G401.6 (cell line): Measurements from ENCODE around the gene FCHSD2.

Experiments
- FAIRE-seq: peaks from 2 replicates; lab custom pipeline; 2012; peaks lifted over from hg19 to GRCh38; lab: Jason Lieb, UNC

The FCHSD2 gene

GRCh38 chr11:73171436-73172161 lies 29.5 kb upstream of the FCHSD2 start:
- no peak for FAIRE-seq

- FAIRE-seq: no peak
Observed at GRCh38 chr11:73170140-73170539, 28.0 kb upstream of the FCHSD2 start.

DNA sequence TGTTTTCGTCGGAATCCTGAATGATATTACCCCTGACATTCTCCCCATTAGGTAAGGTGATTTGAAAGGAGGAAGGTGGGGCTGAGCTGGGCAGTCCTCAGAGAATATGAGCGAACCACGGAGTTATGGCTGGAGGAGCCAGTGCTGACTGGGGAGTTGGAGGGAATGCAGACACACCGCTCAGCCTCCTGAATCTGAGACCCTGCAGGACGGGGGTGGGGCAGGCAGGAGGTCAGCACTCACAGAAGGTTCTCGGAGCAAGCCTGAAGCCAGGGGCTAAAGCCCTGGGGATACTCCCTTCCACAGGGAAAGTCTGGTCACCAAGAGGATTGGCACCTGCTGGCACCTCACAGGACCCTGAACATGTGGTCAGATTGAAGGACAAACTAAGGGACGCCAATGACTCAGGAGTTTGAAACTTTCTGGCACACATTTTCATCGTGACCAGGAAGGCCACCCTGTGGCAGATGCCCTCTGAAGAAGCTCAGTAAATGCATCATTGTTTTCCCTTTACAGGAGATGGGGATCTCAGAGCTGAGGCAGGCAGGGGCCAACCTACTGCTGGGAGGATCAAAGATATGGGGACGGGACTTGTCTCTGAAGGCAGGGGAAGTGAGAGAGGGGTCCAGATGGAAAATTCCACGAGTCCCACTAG lies 26.9 kb upstream of the FCHSD2 start:
- FAIRE-seq: no peak

DNA sequence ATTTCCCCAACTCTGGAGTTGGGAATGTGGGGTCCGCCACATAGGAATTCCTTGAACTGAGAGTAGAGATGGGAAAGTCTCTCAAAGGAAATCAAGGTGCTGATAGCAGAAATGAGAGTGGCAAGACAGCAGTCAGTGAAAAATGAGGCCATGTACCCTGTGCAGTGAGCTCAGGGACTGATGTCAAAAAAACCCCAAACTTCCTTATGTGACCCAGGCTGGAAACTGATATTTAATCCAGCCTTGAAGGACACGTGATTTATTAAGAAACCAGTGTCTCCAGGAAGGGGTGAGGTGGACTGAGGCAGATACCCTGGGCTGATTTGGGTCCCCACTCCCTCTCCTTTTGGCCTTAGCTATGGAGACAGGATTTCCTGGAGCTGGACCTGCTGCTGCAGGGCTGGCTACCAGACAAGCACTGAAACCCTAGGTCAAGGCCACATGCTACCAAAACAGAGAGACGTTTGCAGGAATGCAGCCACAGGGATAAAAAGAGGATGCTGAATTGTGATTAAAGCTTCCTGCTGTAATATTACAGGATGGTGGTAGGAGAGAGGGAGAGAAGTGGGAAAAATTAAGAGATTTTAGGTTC lies 25.3 kb upstream of the FCHSD2 start:
- FAIRE-seq: no peak

DNA sequence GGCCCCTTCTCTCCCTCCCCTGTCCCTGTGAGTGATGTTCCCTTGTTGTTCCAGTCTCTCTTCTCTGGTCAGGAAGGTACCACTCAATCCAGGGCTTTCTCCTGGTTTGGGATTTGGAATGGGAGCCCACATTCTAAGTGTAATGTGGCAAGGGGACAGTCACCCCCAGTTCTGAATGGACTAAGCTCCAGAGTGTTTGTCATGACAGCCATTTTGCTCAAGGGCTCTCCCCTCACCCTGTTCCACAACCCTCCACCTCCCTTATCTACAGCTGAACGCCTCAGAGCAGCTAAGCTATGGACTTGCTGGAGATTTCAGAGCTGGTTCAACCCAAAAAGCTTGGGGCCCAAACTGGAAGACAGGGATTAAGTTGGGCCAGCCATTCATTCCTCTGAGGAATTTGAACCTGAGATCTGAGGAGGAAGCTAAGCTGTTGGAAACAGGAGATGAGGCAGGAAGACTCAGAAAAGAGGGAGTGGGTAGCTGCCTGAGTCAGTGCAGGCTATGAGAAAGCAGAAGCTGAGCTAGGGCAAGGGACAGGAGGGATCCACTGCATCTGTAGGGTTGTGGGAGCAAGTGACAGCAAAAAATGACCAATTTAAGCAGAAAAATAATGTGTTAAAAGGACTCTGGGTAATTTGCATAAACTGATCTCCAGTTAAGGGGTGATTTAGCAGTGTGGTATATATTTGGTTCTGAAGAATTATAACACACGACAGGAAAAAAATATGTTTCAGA lies 22.9 kb upstream of the FCHSD2 start:
- FAIRE-seq: no peak

- FAIRE-seq: no peak
Observed at GRCh38 chr11:73163638-73164174, 21.6 kb upstream of the FCHSD2 start.

DNA sequence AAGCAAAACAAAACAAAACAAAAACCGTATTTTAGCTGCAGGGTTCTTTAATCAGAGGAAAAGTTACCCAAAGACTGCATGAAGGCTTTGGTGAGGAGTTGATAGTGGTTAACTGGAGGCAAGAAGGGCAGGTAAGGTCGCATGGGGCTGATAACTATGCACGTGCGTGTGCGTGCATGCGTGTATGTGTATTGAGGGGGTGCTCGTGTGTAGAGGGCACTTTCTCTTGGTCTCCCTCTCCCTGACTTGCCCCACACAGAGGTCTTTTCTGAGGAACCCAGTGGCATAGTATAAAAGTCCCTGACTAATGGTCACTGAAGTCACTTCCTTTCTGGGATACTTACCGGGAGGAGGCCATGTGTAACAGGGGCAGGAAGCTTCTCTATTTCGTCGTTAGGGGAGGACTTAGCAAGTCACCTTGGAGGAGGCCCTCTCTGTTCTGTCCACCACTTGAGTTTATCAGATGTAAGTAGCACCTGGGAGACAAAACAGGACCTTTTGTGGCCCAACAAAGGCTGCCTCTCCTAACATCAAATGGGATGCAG lies 20.1 kb upstream of the FCHSD2 start:
- FAIRE-seq: no peak

- FAIRE-seq: no peak
Observed at GRCh38 chr11:73160005-73160760, 18.1 kb upstream of the FCHSD2 start.

DNA sequence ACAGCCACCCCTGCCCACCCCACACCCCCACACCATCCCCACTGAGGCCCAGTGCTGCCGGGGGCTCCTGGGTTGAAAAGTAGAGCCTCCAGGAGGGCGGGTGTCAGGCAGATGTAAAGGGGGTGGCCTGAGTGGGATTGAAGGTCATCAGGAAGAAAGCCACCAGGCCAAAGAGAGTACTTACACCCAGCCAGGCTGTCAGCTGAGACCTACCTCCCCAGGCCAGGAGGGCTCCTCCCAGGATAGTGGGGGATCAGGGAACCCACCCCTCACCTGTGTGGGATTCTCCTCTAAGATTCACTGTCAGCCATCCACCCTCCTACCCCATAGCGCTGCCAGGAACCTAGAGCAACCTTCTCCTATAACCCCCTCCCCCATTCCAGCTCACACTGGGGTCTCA lies 17.2 kb upstream of the FCHSD2 start:
- no peak for FAIRE-seq

DNA sequence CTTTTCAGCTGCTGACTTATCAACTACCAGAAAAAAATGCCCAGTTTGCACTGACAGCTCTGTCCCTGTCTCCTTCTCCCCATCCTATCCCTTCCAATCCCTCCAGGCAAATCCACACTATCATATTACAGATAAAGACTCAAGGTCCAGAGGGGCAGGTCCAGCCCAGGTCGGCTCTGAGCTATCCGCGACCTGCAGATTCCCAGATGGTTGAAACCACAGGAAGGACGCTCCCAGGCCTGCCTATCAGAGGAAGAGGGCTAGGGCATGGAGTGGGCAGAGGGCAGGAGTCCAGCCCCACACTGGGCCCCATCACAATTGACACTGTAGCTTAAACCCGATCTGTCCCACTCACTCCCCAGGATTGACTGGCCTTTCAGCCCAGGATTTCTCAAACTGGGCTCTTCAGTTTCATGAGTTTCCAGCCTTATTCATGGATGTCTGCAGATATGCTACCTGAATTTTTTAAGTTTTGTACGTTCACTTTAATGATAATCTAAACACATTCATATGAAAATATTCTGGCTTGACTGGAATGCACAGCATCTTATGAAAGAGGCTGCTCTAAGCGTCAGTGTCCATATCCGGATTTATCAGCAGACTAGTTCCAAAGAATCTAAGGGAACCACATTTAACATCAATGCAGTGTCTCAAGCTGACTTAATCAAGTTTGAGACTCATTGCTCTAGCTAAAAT lies 16.4 kb upstream of the FCHSD2 start:
- FAIRE-seq: no peak

- FAIRE-seq: no peak
Observed at GRCh38 chr11:73157101-73158010, 15.2 kb upstream of the FCHSD2 start.

- no peak for FAIRE-seq
Observed at GRCh38 chr11:73156686-73157085, 14.6 kb upstream of the FCHSD2 start.

DNA sequence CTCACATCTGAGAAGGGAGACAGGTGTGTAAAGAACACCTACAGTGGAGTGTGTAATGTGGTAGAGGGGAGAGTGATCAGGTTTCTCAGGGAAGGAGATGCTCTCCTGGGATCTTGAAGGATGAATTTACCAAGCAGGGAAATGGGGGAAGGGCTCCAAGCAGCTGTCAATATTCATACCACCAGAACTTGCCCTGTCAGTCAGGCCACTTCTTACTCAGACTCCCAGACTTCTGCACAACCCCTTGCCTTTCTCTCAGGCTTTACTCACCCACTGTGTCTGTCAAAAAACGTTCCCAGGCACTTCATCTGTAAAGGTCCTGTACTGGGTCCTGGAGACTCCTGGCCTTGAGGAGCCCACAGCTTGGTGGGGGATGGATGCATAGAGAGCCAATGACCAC lies 14.0 kb upstream of the FCHSD2 start:
- FAIRE-seq: no peak

DNA sequence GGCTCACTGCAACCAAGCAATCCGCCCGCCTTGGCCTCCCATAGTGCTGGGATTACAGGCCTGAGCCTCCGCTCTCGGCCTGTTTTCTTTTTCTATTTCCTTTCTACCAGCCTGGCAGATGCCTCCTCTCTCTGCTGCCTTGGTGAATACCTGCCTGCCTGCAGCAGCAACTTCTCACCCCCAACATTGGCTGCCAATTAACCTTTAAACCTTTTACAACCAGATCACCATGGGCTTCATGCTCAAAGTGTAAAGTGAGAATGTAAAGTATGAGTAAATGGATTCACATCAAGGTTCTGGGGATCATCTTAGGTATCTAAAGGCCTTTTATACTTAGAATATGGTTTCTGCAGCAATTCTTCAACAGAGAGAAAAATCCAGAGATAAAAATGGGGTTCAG lies 13.0 kb upstream of the FCHSD2 start:
- no peak for FAIRE-seq

DNA sequence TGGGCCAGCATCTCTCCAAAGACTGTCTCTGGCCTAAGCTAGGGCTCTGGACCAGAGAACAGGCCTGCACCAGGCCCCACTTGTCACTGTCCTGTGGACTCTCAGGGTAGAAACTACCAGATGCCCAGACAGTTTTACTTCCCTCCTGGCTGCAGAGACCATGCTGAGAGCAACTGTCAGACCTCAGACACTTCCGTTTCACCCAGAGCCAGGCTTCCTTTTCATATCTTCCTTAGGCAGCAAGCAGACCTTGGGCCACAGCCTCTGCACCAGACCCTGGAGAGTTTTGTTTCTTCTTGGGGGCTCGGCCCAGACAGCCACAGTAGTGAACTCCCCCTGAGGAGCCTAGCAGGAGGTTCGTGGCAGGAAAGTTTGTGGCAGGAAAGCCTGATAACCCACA lies 12.1 kb upstream of the FCHSD2 start:
- no peak for FAIRE-seq

DNA sequence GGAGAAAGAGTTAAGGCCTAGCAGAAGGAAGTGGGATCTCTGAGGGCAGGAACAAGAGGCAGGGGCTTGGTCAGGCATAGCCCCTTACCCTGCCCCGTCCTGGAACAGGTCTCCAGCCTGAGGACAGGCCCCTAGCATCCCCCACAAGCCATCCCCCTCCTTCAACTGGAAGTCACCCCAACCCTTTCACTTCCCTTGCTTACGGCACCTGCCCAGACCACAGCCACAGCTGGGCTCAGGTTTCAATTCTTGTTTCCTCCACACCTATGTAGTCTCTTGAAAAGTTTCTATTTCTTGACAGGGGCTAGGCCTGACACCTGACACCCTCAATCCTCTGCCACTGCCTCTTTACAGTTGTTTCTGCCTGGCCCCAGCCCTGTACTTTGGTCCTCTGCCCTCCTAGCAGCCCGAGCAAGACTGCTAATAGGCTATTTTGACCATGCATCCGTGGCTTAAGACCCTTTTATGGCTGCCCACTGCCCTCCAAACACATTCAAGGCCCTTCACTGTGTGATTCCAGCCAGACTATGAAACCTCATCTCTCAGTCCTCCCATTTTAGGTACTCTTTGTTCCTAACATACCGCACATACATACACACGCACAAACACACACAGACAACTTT lies 10.9 kb upstream of the FCHSD2 start:
- no peak for FAIRE-seq

- FAIRE-seq: no peak
Observed at GRCh38 chr11:73152086-73152853, 10.2 kb upstream of the FCHSD2 start.

DNA sequence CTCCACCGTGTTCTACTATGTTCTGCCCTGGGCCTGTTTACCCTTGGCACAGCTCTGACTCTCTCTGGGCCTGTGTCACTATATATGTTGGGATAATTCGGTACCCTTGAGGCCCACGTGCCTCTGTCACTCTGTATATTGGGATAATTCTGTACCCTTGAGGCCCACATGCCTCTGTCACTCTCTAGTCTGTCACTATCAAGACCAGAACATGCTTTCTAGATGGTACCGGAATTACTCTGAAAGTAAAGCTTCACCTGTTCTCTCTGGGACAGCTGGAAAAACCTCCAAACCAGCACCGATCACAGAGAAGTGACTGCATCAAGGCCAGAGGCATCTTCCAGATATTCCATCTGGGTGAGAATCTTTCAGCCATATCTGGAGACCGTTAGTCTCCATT lies 9.3 kb upstream of the FCHSD2 start:
- no peak for FAIRE-seq

- no peak for FAIRE-seq
Observed at GRCh38 chr11:73149105-73149504, 7.0 kb upstream of the FCHSD2 start.
